Medulla oblongata (tissue), 1 donor: ENCODE measurements around the gene JAGN1.
"Not testable (repeated sequence)": the region's sequence is repeated elsewhere in the genome, so short reads cannot be mapped to it uniquely, and the experiment has no call there.

ENCODE experiments used
- DNase-seq: peaks from one replicate; pipeline ENCODE4 v3.0.0-alpha.2; 2015; ENCODE audit errors: extremely low spot score

The JAGN1 gene

DNA sequence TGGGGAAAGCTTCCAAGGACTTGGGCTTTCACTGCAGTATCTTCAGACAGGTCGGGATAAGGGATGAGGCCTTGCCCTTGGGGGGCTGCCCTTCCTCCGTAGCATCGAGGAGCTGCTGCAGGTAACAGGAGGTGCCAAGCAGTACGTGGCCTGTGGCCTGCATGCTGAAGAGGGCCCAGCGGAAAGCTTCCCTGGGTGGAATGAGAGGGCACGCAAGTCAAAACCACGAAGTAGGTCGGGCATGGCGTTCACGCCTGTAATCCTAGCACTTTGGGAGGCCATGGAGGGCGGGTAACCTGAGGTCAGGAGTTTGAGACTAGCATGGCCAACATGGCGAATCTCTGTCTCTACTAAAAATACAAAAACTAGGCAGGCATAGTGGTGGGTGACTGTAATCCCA is 23.3 kb upstream of the JAGN1 start:
- no peak for DNase-seq

DNA sequence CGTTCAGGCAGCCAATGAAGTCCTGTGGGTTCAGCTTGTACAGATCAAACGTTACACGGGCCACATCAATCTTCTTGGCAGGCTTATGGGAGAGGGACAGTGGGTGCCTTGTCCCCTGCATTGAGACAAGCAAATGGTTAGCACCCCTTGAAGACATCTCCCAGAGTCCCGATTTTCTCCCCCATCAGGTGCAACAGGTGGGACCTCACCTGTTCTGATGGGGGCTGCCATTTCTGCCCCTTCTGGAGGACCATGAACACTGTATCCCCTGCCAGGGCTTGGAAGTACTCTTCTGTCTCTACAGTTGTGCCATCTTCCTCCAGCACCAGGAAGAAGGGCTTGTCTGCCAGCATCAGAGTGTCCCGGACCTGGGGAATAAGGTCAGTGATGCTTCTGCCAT is 20.5 kb upstream of the JAGN1 start:
- DNase-seq: no peak

DNA sequence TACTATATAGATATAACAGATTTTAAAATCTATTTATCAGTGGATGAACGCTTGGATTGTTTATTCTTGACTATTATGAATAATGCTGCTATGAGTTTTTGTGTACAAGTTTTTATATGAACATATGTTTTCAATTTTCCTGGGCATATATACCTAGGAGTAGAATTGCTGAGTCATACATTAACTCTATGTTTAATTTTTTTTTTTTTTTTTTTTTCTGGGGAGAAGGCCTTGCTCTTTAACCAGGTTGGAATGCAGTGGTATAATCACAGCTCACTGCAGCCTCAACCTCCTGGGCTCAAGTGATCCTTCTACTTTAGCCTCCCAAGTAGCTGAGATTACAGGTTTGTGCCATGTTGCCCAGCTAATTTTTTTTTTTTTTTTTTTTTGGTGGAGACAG is 19.4 kb upstream of the JAGN1 start:
- DNase-seq: no peak

DNA sequence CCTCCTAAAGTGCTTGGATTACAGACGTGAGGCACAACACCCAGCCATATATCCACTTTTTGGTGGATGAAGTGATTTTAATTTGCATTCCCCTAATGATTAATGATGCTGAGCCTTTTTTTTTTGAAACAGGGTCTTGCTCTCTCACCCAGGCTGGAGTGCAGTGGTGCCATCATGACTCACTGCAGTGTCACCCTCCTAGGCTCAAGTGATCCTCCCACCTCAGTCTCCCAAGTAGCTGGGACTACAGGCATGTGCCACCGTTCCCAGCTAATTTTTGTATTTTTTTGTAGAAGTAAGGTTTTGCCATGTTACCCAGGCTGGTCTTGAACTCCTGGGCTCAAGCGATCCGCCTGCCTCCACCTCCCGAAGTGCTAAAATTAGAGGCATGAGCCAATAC is 18.3 kb upstream of the JAGN1 start:
- not testable (repeated sequence) for DNase-seq

DNA sequence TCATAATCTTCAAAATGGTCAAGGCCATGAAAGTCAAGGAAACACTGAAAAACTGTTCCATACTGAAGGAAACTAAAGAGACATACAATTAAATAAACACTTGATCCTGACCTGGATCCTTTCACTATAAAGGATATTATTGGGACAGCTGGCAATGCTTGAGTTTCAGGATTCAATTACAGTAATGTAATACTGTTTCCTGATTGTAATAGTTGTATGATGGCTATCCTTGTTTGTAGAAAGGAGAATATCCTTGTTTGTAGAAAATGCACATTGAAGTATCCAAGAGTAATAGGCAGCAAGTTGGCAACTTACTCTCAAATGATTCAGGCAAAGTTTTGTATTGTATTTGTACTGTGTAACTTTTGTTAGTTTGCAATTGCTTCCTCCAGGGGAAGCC is 15.0 kb upstream of the JAGN1 start:
- DNase-seq: no peak

DNA sequence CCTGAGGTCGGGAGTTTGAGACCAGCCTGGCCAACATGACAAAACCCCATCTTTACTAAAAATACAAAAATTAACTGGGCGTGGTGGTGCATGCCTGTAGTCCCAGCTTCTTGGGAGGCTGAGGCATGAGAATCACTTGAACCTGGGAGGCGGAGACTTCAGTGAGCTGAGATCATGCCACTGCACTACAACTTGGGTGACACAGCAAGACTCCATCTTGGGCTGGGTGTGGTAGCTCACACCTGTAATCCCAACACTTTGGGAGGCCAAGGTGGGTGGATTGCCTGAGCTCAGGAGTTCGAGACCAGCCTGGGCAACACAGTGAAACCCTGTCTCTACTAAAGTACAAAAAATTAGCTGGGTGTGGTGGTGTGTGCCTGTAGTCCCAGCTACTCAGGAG is 14.2 kb upstream of the JAGN1 start:
- not testable (repeated sequence) for DNase-seq

DNA sequence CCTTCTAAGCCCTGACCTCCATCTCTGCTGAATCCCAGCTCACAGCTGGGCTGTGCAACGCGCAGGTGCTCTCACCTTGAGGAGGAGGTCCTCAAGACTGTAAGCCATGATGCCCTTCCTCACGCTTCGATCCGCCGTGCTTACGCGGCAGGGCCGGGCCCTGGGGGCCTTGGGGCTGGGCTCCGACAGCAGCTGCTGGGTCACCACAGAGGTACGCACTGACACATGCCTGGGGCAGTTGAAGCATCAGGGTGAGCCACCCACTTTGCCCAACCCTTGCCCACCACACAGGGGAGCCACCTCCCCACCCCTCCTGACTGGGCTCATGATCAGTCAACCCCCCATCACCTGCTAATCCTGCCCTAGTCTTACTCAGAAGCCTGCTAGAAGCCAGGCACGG is 13.4 kb upstream of the JAGN1 start:
- DNase-seq: no peak

DNA sequence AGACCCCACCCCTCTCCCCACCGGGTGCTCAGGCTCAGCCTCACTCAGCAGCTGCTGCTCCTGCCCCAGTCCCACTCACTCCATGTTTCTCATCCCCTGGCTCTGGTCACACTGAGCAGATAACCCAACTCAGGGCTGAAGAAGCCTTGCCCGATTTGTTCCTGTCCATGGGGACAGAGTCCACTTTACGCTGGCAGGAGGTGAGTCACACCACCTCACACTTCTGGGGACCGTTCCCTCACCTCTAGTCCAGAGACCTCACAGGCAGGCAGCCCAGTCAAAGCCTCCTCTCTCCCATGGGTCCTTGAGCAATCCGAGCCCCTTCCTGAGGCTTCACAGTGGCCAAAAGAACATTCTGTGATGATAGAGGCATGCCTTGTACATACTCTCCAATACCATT is 11.7 kb upstream of the JAGN1 start:
- DNase-seq: no peak

DNA sequence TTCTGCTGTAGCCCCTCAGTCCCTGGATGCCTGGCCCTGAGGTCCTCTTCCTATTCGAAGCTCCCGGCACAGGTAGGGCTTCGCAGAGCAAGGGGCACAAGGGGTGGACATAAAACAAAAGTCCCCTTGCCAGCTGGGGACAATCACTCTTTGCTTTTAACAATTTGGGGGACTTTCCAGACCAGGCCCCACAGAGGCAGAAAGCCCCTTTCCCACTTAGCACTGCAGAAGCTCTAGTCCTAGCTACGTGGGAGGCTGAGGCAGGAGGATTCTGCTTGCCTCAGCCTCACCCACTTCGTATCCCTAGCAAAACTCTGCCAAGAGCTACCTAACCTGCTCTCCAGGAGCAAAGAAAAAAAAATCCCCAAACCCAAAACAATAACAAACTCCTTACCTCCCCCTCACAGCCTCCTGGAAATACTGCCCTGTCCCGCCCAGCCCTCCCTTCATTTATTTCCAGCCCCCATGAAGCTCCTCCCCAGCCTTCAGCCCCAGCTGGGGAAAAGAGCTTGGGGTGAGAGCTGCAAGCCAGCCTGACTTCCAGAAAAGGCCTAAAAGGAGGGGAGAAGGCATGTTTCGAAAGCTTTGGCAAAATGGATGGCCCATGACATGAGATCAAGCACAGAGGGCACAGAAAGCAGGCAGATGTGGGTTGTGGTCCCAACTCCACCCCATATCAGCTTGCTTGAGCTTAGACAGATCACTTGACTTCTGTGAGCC is 10.4 kb upstream of the JAGN1 start, which contains the start of gene CIDEC:
CIDEC (minus strand) TSS at position 424 of the 720 bp plus-strand sequence. CDS start 1,767 bp downstream, outside the sequence.
- no peak for DNase-seq

DNA sequence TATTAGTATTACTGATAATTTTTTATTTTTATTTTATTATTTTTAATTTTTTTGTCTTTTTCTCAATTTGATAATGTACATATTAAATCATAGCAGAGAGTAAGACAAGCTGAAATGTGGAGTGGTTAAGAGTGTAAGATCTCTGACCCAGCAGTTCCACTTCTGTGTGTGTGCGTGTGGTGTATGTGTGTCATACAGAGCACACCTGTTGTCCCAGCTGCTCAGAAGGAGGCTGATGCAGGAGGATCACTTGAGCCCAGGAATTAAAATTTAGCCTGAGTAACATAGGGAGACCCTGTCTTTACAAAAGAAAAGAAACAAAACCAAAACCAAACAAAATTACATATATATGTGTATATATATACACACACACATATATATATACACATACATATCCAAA is 9.0 kb upstream of the JAGN1 start:
- no peak for DNase-seq

DNA sequence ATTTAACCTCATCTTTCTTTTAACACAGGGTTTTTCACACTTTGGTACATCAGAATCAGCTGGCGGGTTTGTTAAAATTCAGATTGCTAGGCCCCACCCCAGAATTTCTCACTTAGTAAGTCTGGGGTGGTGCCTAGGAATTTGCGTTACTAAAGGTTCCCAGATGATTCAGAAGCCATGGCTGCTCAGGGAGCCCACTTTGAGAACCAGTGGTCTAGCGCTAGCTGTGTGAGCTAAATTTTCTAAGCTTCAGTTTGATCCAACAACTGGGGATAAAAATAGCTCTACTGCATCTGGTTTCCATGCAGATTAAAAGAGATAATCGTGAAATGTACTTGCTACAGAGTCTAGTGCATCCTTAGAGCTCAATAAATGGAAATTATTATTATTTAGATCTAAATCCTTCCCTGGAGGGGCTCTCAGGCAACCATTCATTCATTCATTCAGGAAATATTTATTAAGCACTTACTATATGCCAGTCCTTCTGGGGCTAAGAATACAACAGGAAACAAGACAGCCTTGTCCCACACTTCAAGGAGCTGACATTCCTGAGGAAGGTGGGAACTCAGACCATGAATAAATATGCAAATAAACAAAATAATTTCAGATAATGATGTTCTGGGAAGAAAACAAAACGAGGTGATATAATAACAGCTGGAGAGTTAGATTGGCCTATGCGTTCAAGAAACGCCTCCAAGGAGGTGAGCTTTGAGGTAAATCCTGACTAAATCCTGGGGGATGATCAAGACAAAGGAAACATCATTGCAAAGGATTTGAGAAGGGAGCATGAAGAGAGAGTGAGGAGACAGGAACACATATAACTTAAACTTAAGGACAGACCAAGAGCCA is 6.5 kb upstream of the JAGN1 start:
- DNase-seq: no peak

DNA sequence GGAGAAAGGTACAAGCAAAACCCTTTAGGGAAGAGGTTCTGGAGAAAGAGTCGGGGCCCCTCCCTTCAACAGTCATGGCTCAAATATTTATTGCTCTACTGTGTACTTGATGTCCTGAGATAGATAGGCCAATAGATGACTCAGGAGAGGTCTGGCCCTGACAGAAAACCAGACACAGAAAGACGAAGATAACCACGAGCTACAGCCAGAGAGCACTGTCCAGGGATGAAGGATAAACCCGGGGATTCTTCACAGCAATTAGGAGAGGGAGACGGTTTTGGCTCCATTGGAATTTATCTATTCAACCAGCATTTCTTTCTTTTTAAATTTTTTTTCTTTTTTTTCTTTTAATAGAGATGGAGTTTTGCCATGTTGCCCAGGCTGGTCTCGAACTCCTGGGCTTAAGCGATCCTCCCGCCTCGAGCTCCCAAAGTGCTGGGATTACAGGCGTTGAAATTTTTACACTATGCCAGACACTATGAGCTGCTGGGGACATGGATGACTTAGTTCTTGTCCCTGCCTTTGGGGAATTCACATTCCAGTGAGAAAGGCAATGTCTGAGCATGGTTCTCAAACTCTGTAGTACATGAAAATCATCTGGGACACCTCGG is 5.8 kb upstream of the JAGN1 start:
- no peak for DNase-seq

DNA sequence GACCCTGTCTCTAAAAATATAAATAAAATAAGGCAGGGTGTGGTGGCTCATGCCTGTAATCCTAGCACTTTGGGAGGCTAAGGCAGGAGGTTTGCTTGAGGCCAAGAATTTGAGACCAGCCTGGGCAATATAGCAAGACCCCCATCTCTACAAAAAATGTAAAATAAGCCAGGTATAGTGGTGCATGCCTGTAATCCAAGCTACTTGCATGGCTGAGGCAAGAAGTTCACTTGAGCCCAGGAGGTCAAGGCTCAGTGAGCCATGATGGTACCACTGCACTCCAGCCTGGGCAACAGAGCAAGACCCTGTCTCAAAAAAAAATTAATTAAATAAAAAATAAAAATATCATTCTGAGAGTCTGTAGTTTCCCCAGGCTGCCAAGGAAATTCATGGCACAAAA is 4.1 kb upstream of the JAGN1 start:
- no peak for DNase-seq

DNA sequence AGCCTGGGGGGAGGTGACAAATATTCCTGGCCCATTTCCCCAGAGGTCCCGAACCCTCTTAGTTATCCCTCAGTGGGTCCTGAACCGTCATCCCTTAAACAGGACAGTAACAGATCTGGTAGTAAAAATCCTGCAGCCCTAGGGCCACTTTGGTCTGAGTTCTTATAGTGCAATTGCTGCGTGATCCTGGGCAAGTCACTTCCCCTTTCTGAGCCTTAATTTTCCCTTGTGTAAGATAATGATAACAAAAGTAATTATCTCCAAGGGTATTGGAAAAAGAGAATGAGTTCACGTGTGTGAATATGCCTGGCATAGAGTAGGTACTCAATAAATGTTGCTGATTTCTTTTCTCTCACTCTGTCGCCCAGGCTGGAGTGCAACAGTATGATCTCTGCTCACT is 2.9 kb upstream of the JAGN1 start:
- no peak for DNase-seq

DNA sequence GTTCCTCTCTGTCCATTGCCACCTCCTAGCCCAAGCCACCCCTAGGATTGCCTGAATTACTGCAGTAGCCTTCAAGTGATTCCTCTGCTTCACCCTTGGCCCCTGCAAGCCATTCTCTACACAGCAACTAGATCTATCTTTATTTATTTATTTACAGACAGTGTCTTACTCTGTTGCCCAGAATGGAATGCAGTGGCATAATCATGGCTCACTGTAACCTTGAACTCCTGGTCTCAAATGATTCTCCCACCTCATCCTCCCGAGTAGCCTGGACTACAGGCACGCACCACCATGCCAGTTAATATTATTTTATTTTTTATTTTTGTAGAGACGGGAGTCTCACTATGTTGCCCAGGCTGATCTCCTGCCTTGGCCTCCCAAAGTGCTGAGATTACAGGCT is 1.9 kb upstream of the JAGN1 start:
- DNase-seq: no peak

DNA sequence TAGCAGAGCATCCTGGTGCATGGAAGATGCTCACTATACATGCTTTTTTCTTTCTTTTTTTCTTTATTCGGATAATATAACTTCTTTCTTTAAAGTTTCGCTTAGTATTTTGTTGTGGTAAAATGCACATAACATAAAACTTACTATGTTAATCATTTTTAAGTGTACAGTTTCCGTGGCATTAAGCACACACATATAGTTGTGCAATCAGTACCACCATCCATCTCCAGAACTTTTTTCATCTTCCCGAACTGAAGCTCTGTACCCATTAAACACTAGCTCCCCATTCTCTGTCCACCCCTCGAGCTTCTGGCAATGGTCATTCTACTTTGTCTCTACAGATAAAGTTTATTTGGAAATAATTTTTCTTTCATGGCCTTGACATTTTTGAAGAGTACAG is 1.0 kb upstream of the JAGN1 start:
- DNase-seq: no peak

DNA sequence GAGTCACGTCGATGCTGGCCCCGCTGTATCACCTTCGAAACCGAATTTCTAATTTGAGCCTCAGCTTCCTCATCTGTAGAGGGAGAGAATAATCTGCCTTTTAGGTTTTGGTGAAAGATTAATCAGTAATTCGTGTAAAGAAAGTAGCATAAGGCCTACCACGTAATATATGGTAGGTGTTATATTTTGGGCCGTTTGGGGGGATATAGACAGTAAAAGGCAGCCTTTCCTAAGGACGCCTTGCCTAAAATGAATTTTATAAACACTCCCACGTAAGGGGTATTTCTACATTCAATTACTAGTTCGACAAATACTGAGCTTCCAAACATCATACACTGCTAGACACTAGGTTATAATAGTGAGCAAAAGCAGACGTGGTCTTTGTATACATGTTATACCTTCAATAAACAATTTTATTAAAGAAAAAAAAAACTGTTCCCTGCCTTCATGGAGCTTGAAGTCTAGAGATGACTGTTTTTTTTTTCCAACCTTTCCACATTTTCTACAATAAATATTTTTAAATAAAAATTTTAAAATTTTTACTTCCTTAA is 737 bp downstream of the JAGN1 start:
- no peak for DNase-seq

DNA sequence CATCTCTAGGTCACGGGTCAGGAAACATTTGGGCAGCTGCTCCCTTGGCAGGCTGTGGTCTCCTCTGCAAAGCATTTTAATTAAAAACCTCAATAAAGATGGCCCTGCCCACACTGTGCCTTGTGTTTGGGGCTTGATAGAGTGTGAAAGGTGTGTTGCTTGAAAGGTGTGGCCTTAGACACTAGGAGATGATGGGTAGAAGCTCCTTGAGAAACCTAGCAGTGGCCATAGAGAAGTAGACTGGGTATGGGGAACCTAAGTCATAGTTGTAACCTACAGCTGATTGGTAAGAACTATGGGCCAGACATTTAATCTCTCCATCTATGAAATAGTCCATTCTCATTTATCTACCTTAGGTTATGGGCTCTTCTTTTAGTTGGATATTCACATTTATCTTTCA is 3.3 kb downstream of the JAGN1 start:
- no peak for DNase-seq

DNA sequence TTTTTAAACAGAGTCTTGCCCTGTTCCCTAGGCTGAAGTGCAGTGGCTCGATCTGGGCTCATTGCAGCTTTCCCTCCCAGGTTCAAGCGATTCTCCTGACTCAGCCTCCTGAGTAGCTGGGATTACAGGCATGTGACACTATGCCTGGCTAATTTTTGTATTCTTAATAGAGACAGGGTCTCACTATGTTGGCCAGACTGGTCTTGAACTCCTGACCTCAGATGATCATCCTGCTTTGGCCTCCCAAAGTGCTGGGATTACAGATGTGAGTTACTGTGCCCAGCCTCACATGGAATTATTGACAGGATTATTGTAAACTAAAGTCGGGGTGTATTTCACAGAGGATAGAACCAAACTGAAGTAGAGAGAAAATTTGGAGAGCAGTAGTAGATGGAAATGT is 5.3 kb downstream of the JAGN1 start:
- not testable (repeated sequence) for DNase-seq

DNA sequence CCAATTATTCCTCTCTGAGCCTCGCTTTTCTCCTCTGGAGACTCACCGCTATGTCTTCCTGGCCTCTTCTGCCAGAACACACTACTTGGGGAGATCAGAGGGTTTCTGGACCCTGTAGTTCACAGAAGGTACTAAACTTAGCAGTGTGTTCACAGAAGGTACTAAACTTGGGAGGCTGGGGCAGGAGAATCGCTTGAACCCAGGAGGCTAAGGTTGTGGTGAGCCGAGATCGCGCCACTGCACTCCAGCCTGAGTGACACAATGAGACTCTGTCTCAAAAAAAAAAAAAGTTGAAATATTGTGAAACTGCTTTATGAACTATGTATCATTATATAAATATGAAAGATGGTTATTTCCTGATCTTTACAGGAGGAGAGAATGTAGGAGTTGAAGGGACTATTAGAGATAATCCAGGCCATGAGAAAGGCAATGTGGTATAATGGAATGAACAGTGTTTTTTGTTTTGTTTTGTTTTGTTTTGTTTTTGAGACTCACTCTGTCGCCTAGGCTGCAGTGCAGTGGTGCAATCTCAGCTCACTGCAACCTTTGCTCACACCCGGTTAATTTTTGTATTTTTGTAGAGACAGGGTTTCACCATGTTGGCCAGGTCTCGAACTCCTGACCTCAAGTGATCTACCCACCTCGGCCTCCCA is 6.5 kb downstream of the JAGN1 start:
- DNase-seq: not testable (repeated sequence)

DNA sequence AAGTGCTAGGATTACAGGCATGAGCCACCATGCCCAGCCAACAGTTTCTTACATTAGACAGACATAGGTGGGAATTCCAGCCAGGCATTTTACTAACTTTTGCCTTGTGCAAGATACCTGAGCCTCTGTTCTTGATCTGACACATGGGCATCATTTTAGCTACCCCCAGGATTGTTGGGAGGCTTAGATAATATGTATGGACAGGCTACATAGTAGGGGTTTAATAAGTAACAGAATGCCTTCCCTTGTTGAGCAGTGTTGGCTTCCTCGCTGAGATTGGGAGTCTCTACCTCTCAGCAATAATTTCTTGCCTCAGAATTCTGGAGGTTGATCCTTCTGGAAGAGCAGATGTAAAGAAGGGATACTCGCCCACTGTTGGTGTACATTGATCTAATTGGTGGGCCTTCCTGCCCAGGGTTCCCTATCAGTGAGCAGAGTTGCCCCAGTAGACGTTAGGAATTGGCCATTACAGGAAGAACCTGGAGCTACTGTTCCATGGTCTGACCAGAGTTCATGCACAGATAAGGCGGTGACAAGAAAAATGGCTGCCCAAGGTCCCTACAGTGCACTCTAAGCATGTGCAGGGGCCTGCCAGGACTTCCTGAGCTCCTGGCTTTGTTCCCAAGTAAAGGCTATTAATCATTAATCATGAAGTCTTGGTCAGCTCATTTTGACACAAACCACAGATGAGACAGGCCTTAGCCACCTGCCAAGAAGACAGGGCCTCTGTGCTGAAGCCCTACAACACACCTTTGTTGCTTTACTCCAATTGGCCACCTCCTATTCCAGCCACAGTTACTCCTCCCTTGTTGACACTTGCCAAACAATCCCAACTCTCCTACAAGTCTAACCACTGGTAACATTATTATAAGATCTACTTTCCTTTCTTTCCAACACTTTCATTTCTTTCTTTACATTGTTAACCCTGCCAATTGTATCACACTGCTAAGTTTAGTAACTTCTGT is 7.3 kb downstream of the JAGN1 start:
- no peak for DNase-seq
